LHCN-M2 (cell line): Measurements from ENCODE around the gene ABHD6. TPM values are rescaled to one million over a fixed set of nuclear protein-coding genes. Genes with fewer than 3 reads are reported as not detected.
"Not testable (repeated sequence)": the region's sequence is repeated elsewhere in the genome, so short reads cannot be mapped to it uniquely, and the experiment has no call there.

Experiments used
- DNase-seq: peaks from one replicate; pipeline ENCODE4 v3.0.0-alpha.2; 2012; ENCODE audit warnings: low read depth
- total RNA-seq: library from RNA; depleted of rRNA; stranded (reverse); fragments of >200 nt; gene quantifications from 2 replicates; pipeline ENCODE4 v1.2.3, GENCODE V29; 2014

ABHD6 gene
- total RNA-seq, 1 experiment from 2014 or later, result 10.2 TPM

GRCh38 chr3:58242340-58242739 lies 4.7 kb downstream of the ABHD6 start:
- no peak for DNase-seq

GRCh38 chr3:58242860-58243259 lies 5.3 kb downstream of the ABHD6 start:
- DNase-seq, result not testable (repeated sequence)

GRCh38 chr3:58243976-58244585 lies 6.5 kb downstream of the ABHD6 start:
- no peak for DNase-seq

GRCh38 chr3:58246148-58247047 lies 8.8 kb downstream of the ABHD6 start:
- DNase-seq, result no peak

GRCh38 chr3:58249358-58250092 lies 11.9 kb downstream of the ABHD6 start:
- DNase-seq, result no peak

GRCh38 chr3:58250093-58250707 lies 12.6 kb downstream of the ABHD6 start:
- no peak for DNase-seq

GRCh38 chr3:58251631-58252035 lies 14.0 kb downstream of the ABHD6 start:
- no peak for DNase-seq

GRCh38 chr3:58254144-58254543 lies 16.6 kb downstream of the ABHD6 start:
- DNase-seq, result no peak

- no peak for DNase-seq
These were observed 18.5 kb downstream of the ABHD6 start for GRCh38 chr3:58256061-58256460.

- DNase-seq, result no peak
These were observed 18.9 kb downstream of the ABHD6 start for GRCh38 chr3:58256511-58256910.

GRCh38 chr3:58258392-58259055 lies 20.9 kb downstream of the ABHD6 start:
- DNase-seq, result no peak

GRCh38 chr3:58260261-58260731 lies 22.7 kb downstream of the ABHD6 start:
- DNase-seq, result peak; percentile 87

- DNase-seq, result peak; percentile 74
These were observed 23.1 kb downstream of the ABHD6 start for GRCh38 chr3:58260733-58261132.

- no peak for DNase-seq
These were observed 24.5 kb downstream of the ABHD6 start for GRCh38 chr3:58261954-58262666.

- DNase-seq, result no peak
These were observed 29.0 kb downstream of the ABHD6 start for GRCh38 chr3:58266577-58266976.

- DNase-seq, result not testable (repeated sequence)
These were observed 30.0 kb downstream of the ABHD6 start for GRCh38 chr3:58267543-58267942.

- no peak for DNase-seq
These were observed 31.8 kb downstream of the ABHD6 start for GRCh38 chr3:58269356-58269755.

GRCh38 chr3:58270485-58270884 lies 32.9 kb downstream of the ABHD6 start:
- no peak for DNase-seq

GRCh38 chr3:58271901-58272501 lies 34.4 kb downstream of the ABHD6 start:
- peak; percentile 92 for DNase-seq

- peak; percentile 26 for DNase-seq
These were observed 35.3 kb downstream of the ABHD6 start for GRCh38 chr3:58272891-58273290.
